ENCODE measurements around the gene DOCK3. TPM values are rescaled to one million over a fixed set of nuclear protein-coding genes. Genes with fewer than 3 reads are reported as not detected.
"Not testable (repeated sequence)": the region's sequence is repeated elsewhere in the genome, so short reads cannot be mapped to it uniquely, and the experiment has no call there.

DOCK3 gene
- total RNA-seq, 1 experiment from 2014 or later = 0.46 TPM

- not testable (repeated sequence) for DNase-seq (ENCODE audit: low read depth)
These were observed 200.1 kb downstream of the DOCK3 start for GRCh38 chr3:50874876-50875275.

- no peak for DNase-seq (ENCODE audit: low read depth)
These were observed 202.2 kb downstream of the DOCK3 start for GRCh38 chr3:50876947-50877346.

- not testable (repeated sequence) for DNase-seq (ENCODE audit: low read depth)
These were observed 208.0 kb downstream of the DOCK3 start for GRCh38 chr3:50882733-50883132.

- no peak for DNase-seq (ENCODE audit: low read depth)
These were observed 209.0 kb downstream of the DOCK3 start for GRCh38 chr3:50883755-50884154.

- DNase-seq (ENCODE audit: low read depth) = no peak
These were observed 210.5 kb downstream of the DOCK3 start for GRCh38 chr3:50885070-50885850.

- DNase-seq (ENCODE audit: low read depth) = no peak
These were observed 216.1 kb downstream of the DOCK3 start for GRCh38 chr3:50890688-50891344.

GRCh38 chr3:50901097-50901496 is 226.4 kb downstream of the DOCK3 start:
- DNase-seq (ENCODE audit: low read depth) = not testable (repeated sequence)

- DNase-seq (ENCODE audit: low read depth) = no peak
These were observed 238.0 kb downstream of the DOCK3 start for GRCh38 chr3:50912746-50913145.

- no peak for DNase-seq (ENCODE audit: low read depth)
These were observed 238.5 kb downstream of the DOCK3 start for GRCh38 chr3:50913260-50913659.

GRCh38 chr3:50922071-50922470 is 247.3 kb downstream of the DOCK3 start:
- DNase-seq (ENCODE audit: low read depth) = not testable (repeated sequence)

GRCh38 chr3:50923955-50924354 is 249.2 kb downstream of the DOCK3 start:
- no peak for DNase-seq (ENCODE audit: low read depth)

GRCh38 chr3:50924638-50925037 is 249.9 kb downstream of the DOCK3 start:
- DNase-seq (ENCODE audit: low read depth) = no peak

- no peak for DNase-seq (ENCODE audit: low read depth)
These were observed 252.1 kb downstream of the DOCK3 start for GRCh38 chr3:50926868-50927267.

GRCh38 chr3:50930371-50931208 is 255.9 kb downstream of the DOCK3 start:
- DNase-seq (ENCODE audit: low read depth) = no peak

GRCh38 chr3:50932918-50933317 is 258.2 kb downstream of the DOCK3 start:
- DNase-seq (ENCODE audit: low read depth) = not testable (repeated sequence)

GRCh38 chr3:50936389-50936788 is 261.7 kb downstream of the DOCK3 start:
- DNase-seq (ENCODE audit: low read depth) = no peak

- DNase-seq (ENCODE audit: low read depth) = no peak
These were observed 272.7 kb downstream of the DOCK3 start for GRCh38 chr3:50947419-50947818.

- DNase-seq (ENCODE audit: low read depth) = no peak
These were observed 275.9 kb downstream of the DOCK3 start for GRCh38 chr3:50950591-50950990.

GRCh38 chr3:50953825-50954414 is 279.2 kb downstream of the DOCK3 start:
- no peak for DNase-seq (ENCODE audit: low read depth)

GRCh38 chr3:50961386-50961785 is 286.7 kb downstream of the DOCK3 start:
- DNase-seq (ENCODE audit: low read depth) = no peak

- DNase-seq (ENCODE audit: low read depth) = peak; percentile 11
These were observed 296.8 kb downstream of the DOCK3 start for GRCh38 chr3:50971487-50971924.

- DNase-seq (ENCODE audit: low read depth) = no peak
These were observed 297.3 kb downstream of the DOCK3 start for GRCh38 chr3:50972029-50972428.

Measured in LHCN-M2 (cell line).